Lung (tissue), 12 donors: ENCODE results near the gene NRBP1. TPM values are rescaled to one million over a fixed set of nuclear protein-coding genes. Genes with fewer than 3 reads are reported as not detected.

ENCODE experiments used
- ATAC-seq: fragments of 200-7000 bp; cut with Tn5 transposase; one replicate; pipeline ENCODE4 v1.9.1; 2020; ENCODE audit warnings: moderate number of reproducible peaks; ENCODE audit not compliant: insufficient read depth, low FRiP score
- DNase-seq, 3 donors: peaks; one replicate each; pipeline ENCODE4 v3.0.0-alpha.2; 2013 to 2017
- H3K27ac ChIP-seq, 2 donors: one replicate each; pipeline ENCODE4 v1.5.1; 2013; ENCODE audit warnings: mild to moderate bottlenecking in 2 of 2, moderate library complexity in 2 of 2, control low read depth in 1 of 2, inconsistent platforms in 1 of 2, low read depth in 1 of 2, low read length in 1 of 2
- H3K27me3 ChIP-seq, 3 donors: one replicate each; pipeline ENCODE4 v1.5.1; 2013; ENCODE audit warnings: low read length in 2 of 3; ENCODE audit not compliant: control insufficient read depth in 3 of 3, insufficient read depth in 3 of 3
- H3K36me3 ChIP-seq, 4 donors: one replicate each; pipeline ENCODE4 v1.5.1; 2013; ENCODE audit warnings: low read length in 4 of 4, mild to moderate bottlenecking in 1 of 4, moderate library complexity in 1 of 4; ENCODE audit not compliant: control insufficient read depth in 4 of 4, insufficient read depth in 4 of 4
- H3K4me1 ChIP-seq, 5 donors: one replicate each; pipeline ENCODE4 v1.5.1; 2013; ENCODE audit warnings: low read length in 5 of 5, mild to moderate bottlenecking in 2 of 5, moderate library complexity in 1 of 5; ENCODE audit not compliant: control insufficient read depth in 5 of 5, insufficient read depth in 5 of 5
- H3K4me3 ChIP-seq: one replicate; pipeline ENCODE4 v1.5.1; 2013; ENCODE audit warnings: mild to moderate bottlenecking, control low read depth, moderate library complexity
- H3K9ac ChIP-seq, 2 donors: one replicate each; pipeline ENCODE4 v1.5.1; 2013; ENCODE audit warnings: low read length in 2 of 2, control low read depth in 1 of 2; ENCODE audit not compliant: insufficient read depth in 1 of 2
- H3K9me3 ChIP-seq, 4 donors: one replicate each; pipeline ENCODE4 v1.5.1; 2013; ENCODE audit warnings: low read length in 3 of 4, mild to moderate bottlenecking in 1 of 4, moderate library complexity in 1 of 4; ENCODE audit not compliant: control insufficient read depth in 4 of 4, insufficient read depth in 3 of 4
- WGBS, 2 donors: extraction: QIAGEN DNeasy Blood & Tissue Kit; methylation state at CpG; one replicate each; pipeline ENCODE4 v1.1.7; 2013; 5-methylcytosine and 5-hydroxymethylcytosine counted together
- polyA plus RNA-seq, 2 donors: library from polyadenylated mRNA; stranded (reverse); fragments of 200-250 nt; gene quantifications; one replicate each; pipeline ENCODE4 v1.2.1, GENCODE V29; 2013
- total RNA-seq, 2 donors: library from RNA; depleted of rRNA in 1 of 2; stranded (reverse); fragments of >200 nt in 1 of 2; gene quantifications; one replicate each; pipeline ENCODE4 v1.2.1, GENCODE V29; 2014 to 2021
- TF ChIP-seq, protein P1 (sequence below): IDR thresholded peaks from 2 replicates; pipeline ENCODE4 v1.5.1; 2012; ENCODE audit warnings: mild to moderate bottlenecking; ENCODE audit errors: control extremely low read depth, extremely low read depth
- donor health status: control.
- donor health status: control.
- donor health status: Bipolar disorder and iron deficiency.
- donor health status: healthy.
- donor health status: DM: yes; HTN: yes; CAD: no.

NRBP1 gene
- total and polyA plus RNA-seq, 4 donors = 46.8 to 93.6 (median 79.9) TPM

DNA sequence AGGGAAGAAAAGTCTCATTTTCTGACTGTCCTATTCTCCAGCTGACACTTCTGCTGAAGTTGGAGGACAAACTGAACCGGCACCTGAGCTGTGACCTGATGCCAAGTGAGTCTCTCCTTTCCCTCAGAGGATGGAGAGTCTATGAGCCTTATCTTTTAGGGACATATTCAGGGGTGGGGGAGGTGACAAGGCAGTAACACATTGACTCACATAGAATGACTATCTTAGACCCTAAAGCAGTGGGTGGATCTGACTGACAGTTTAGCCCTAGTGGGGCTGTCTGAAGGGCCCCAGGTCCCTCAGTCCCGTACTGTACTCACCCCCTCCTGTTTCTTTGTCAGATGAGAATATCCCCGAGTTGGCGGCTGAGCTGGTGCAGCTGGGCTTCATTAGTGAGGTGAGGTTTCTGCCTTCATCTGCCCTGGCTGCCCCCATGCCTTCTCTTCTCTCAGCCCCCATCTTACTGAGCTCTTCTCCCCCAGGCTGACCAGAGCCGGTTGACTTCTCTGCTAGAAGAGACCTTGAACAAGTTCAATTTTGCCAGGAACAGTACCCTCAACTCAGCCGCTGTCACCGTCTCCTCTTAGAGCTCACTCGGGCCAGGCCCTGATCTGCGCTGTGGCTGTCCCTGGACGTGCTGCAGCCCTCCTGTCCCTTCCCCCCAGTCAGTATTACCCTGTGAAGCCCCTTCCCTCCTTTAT lies 12.9 kb downstream of the NRBP1 start:
- Histone ChIP-seq H3K4me3 (no peak overlapping the region), H3K9ac (no peak overlapping the region), H3K36me3 (peaks cover 34 to 50% (median 37%) of the 10 kb centered on the region in 4 donors), H3K27ac (no peak overlapping the region), H3K27me3 (no peaks in the 10 kb centered on the region), H3K9me3 (no peaks in the 10 kb centered on the region), H3K4me1 (no peaks in the 10 kb centered on the region)
- ATAC-seq = no peak
- TF ChIP-seq, protein P1, sequence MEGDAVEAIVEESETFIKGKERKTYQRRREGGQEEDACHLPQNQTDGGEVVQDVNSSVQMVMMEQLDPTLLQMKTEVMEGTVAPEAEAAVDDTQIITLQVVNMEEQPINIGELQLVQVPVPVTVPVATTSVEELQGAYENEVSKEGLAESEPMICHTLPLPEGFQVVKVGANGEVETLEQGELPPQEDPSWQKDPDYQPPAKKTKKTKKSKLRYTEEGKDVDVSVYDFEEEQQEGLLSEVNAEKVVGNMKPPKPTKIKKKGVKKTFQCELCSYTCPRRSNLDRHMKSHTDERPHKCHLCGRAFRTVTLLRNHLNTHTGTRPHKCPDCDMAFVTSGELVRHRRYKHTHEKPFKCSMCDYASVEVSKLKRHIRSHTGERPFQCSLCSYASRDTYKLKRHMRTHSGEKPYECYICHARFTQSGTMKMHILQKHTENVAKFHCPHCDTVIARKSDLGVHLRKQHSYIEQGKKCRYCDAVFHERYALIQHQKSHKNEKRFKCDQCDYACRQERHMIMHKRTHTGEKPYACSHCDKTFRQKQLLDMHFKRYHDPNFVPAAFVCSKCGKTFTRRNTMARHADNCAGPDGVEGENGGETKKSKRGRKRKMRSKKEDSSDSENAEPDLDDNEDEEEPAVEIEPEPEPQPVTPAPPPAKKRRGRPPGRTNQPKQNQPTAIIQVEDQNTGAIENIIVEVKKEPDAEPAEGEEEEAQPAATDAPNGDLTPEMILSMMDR = no peak
- DNase-seq = peak; percentile 18 to 20 (median 18)
- 89 to 94% methylated on average over 10 of the region's 10 CpGs for WGBS, 2 donors

DNA sequence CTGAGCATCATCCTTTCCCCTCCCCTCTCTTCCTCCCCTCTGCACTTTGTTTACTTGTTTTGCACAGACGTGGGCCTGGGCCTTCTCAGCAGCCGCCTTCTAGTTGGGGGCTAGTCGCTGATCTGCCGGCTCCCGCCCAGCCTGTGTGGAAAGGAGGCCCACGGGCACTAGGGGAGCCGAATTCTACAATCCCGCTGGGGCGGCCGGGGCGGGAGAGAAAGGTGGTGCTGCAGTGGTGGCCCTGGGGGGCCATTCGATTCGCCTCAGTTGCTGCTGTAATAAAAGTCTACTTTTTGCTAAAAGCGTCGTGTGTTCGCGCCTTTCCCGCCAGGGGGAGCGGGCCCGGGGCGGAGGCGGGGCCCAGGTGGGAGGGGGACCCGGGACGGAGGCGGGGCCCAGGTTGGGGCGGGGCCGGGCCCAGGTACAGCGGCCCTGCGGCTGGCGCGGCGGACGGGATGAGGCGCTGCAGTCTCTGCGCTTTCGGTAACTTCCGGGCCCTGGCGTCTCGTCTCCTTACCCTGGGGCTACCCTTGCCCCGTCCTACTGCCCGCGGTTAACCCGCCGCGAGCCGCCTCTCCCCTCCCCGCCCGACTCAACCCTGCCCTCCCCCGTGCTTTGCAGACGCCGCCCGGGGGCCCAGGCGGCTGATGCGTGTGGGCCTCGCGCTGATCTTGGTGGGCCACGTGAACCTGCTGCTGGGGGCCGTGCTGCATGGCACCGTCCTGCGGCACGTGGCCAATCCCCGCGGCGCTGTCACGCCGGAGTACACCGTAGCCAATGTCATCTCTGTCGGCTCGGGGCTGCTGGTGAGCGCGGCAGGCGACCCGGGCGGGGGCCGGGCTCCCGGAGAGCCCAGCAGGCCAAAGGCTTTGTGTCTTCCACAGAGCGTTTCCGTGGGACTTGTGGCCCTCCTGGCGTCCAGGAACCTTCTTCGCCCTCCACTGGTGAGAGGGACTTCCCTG lies 13.8 kb downstream of the NRBP1 start, which contains the start of gene KRTCAP3:
Gene KRTCAP3 (plus strand): TSS at position 424 of the 962 bp plus-strand sequence. CDS start 32 bp downstream, at position 456.
- Histone ChIP-seq H3K9ac (no peak within 1 kb of the TSS), H3K9me3 (no peaks in the 10 kb centered on the region), H3K4me3 (peak within 1 kb of the TSS; percentile 20), H3K27ac (peak within 1 kb of the TSS in 1 of 2 donors; percentile 78), H3K4me1 (no peaks in the 10 kb centered on the region), H3K27me3 (no peaks in the 10 kb centered on the region), H3K36me3 (peaks cover 27 to 42% (median 29%) of the 10 kb centered on the region in 4 donors)
- DNase-seq (peak; percentile 31 to 70 (median 57)), ATAC-seq (peak; percentile 49)
- TF ChIP-seq, protein P1 = no peak
- WGBS, 2 donors = 60 to 63% methylated on average over 73 to 80 of the region's 80 CpGs

DNA sequence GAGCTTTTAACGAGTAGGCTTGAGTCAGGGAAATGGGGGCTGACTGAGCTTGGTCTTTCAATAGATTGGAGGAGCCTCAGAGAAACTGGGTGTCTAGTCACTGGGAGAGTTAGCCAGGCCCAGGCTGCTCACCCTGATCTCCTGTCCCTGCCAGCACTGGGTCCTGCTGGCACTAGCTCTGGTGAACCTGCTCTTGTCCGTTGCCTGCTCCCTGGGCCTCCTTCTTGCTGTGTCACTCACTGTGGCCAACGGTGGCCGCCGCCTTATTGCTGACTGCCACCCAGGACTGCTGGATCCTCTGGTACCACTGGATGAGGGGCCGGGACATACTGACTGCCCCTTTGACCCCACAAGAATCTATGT lies 14.5 kb downstream of the NRBP1 start:
- Histone ChIP-seq H3K27me3 (no peaks in the 10 kb centered on the region), H3K4me3 (no peak overlapping the region), H3K4me1 (no peaks in the 10 kb centered on the region), H3K9me3 (no peaks in the 10 kb centered on the region), H3K36me3 (peaks cover 25 to 40% (median 32%) of the 10 kb centered on the region in 4 donors), H3K9ac (no peak overlapping the region), H3K27ac (peak overlapping the region in 1 of 2 donors; percentile 78)
- TF ChIP-seq, protein P1 = no peak
- ATAC-seq (peak; percentile 4), DNase-seq (peak in 1 of 3 donors; percentile 15)
- 77 to 78% methylated on average over 6 of the region's 6 CpGs for WGBS, 2 donors
